Osteoblast (primary cell): ENCODE results near the gene PEX12. TPM values are rescaled to one million over a fixed set of nuclear protein-coding genes. Genes with fewer than 3 reads are reported as not detected.
"Not testable (repeated sequence)": the region's sequence is repeated elsewhere in the genome, so short reads cannot be mapped to it uniquely, and the experiment has no call there.

Experiments used
- DNase-seq: peaks from one replicate; pipeline ENCODE4 v3.0.0; 2011; ENCODE audit warnings: low spot score, mixed read lengths; ENCODE audit not compliant: insufficient read length; ENCODE audit errors: missing footprints
- H2AFZ ChIP-seq: 2 replicates; pipeline ENCODE4 v1.6.0; 2011; ENCODE audit warnings: mild to moderate bottlenecking, low read length
- H3K27ac ChIP-seq: 2 replicates; pipeline ENCODE4 v1.5.1; 2011; ENCODE audit warnings: mild to moderate bottlenecking, low read depth, low read length, moderate library complexity
- H3K27me3 ChIP-seq: 2 replicates; pipeline ENCODE4 v1.6.0; 2012; ENCODE audit warnings: mild to moderate bottlenecking, control low read depth, inconsistent platforms, low read length, moderate library complexity; ENCODE audit not compliant: insufficient read depth
- H3K36me3 ChIP-seq: 2 replicates; pipeline ENCODE4 v1.5.1; 2011; ENCODE audit warnings: mild to moderate bottlenecking, low read length, control low read depth, moderate library complexity; ENCODE audit not compliant: insufficient read depth
- H3K4me1 ChIP-seq: 2 replicates; pipeline ENCODE4 v1.5.1; 2011; ENCODE audit warnings: mild to moderate bottlenecking, low read length, control low read depth, moderate library complexity; ENCODE audit not compliant: insufficient read depth
- H3K4me2 ChIP-seq: 2 replicates; pipeline ENCODE4 v1.6.0; 2011; ENCODE audit warnings: mild to moderate bottlenecking, low read length; ENCODE audit not compliant: insufficient read depth
- H3K4me3 ChIP-seq: fragments of 200-600 bp; sonication (generic); 3 replicates; pipeline ENCODE4 v1.5.1; 2012; ENCODE audit warnings: mild to moderate bottlenecking, low read length, inconsistent platforms; ENCODE audit not compliant: insufficient read depth
- H3K79me2 ChIP-seq: 2 replicates; pipeline ENCODE4 v1.6.0; 2012; ENCODE audit warnings: mild to moderate bottlenecking, low read length, control low read depth, inconsistent platforms; ENCODE audit not compliant: insufficient read depth
- H3K9me3 ChIP-seq: 2 replicates; pipeline ENCODE4 v1.5.1; 2011; ENCODE audit warnings: low read depth, low read length, control low read depth
- H4K20me1 ChIP-seq: 2 replicates; pipeline ENCODE4 v1.6.0; 2012; ENCODE audit warnings: mild to moderate bottlenecking, low read length, control low read depth; ENCODE audit not compliant: insufficient read depth
- total RNA-seq: library from RNA; depleted of rRNA; stranded (reverse); fragments of >200 nt; gene quantifications from 2 replicates; pipeline ENCODE4 v1.2.3, GENCODE V29; 2012
- TF ChIP-seq, protein P1 (sequence below): IDR thresholded peaks from 2 replicates; pipeline ENCODE4 v1.5.1; 2011; ENCODE audit warnings: mild to moderate bottlenecking, low read depth, low read length, moderate library complexity; ENCODE audit errors: extremely low read depth

The PEX12 gene
- total RNA-seq, 1 donor = 8.0 TPM

GRCh38 chr17:35617505-35617904 lies 39.1 kb upstream of the PEX12 start:
- Histone ChIP-seq H2AFZ (no peak overlapping the region), H3K36me3 (peaks cover 17% of the 10 kb centered on the region), H3K4me1 (no peaks in the 10 kb centered on the region), H3K27me3 (no peaks in the 10 kb centered on the region), H3K4me3 (no peak overlapping the region), H3K79me2 (peaks cover 26% of the 10 kb centered on the region), H3K27ac (no peak overlapping the region), H3K4me2 (no peak overlapping the region), H3K9me3 (no peaks in the 10 kb centered on the region), H4K20me1 (peaks cover 2% of the 10 kb centered on the region)
- TF ChIP-seq, protein P1, sequence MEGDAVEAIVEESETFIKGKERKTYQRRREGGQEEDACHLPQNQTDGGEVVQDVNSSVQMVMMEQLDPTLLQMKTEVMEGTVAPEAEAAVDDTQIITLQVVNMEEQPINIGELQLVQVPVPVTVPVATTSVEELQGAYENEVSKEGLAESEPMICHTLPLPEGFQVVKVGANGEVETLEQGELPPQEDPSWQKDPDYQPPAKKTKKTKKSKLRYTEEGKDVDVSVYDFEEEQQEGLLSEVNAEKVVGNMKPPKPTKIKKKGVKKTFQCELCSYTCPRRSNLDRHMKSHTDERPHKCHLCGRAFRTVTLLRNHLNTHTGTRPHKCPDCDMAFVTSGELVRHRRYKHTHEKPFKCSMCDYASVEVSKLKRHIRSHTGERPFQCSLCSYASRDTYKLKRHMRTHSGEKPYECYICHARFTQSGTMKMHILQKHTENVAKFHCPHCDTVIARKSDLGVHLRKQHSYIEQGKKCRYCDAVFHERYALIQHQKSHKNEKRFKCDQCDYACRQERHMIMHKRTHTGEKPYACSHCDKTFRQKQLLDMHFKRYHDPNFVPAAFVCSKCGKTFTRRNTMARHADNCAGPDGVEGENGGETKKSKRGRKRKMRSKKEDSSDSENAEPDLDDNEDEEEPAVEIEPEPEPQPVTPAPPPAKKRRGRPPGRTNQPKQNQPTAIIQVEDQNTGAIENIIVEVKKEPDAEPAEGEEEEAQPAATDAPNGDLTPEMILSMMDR = no peak
- no peak for DNase-seq

DNA sequence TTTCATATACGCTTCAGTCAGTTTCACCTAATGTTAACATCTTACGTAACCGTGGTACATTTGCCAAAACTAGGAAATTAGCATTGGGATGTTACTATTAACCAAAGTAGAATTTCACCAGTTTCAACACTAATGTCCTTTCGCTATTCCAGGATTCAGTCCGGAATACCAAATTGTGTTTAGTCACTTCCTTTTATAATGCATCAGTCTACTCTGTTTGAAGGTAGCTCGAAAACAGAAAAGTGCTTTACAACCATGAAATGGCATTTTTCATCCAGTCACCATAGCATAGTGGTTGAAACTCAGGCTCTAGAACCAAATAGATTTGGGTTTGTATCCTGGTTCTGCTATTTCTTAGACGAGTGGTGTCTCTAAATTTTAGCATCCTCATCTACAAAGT lies 38.2 kb upstream of the PEX12 start:
- Histone ChIP-seq H3K4me1 (no peaks in the 10 kb centered on the region), H3K9me3 (no peaks in the 10 kb centered on the region), H3K4me2 (no peak overlapping the region), H4K20me1 (peaks cover 7% of the 10 kb centered on the region), H3K27me3 (no peaks in the 10 kb centered on the region), H3K79me2 (peaks cover 25% of the 10 kb centered on the region), H3K36me3 (peaks cover 20% of the 10 kb centered on the region), H3K27ac (no peak overlapping the region), H3K4me3 (no peak overlapping the region), H2AFZ (no peak overlapping the region)
- DNase-seq = no peak
- TF ChIP-seq, protein P1 = no peak

- DNase-seq = no peak
- Histone ChIP-seq H3K4me1 (no peaks in the 10 kb centered on the region), H4K20me1 (peaks cover 7% of the 10 kb centered on the region), H3K79me2 (peaks cover 20% of the 10 kb centered on the region), H3K4me2 (no peak overlapping the region), H3K4me3 (no peak overlapping the region), H3K27me3 (no peaks in the 10 kb centered on the region), H3K9me3 (no peaks in the 10 kb centered on the region), H2AFZ (no peak overlapping the region), H3K36me3 (peaks cover 21% of the 10 kb centered on the region), H3K27ac (no peak overlapping the region)
- TF ChIP-seq, protein P1 = no peak
Measured at GRCh38 chr17:35614810-35615209, 36.4 kb upstream of the PEX12 start.

- no peak overlapping the region for H3K4me3 ChIP-seq
- DNase-seq = no peak
- peaks cover 16% of the 10 kb centered on the region for H3K79me2 ChIP-seq
- H3K9me3 ChIP-seq = no peaks in the 10 kb centered on the region
- peaks cover 7% of the 10 kb centered on the region for H4K20me1 ChIP-seq
- H3K4me2 ChIP-seq = no peak overlapping the region
- no peak overlapping the region for H2AFZ ChIP-seq
- TF ChIP-seq, protein P1 = peak; percentile 74
- no peak overlapping the region for H3K27ac ChIP-seq
- no peaks in the 10 kb centered on the region for H3K27me3 ChIP-seq
- no peaks in the 10 kb centered on the region for H3K4me1 ChIP-seq
- peaks cover 33% of the 10 kb centered on the region for H3K36me3 ChIP-seq
Measured at GRCh38 chr17:35612924-35613521, 34.7 kb upstream of the PEX12 start.

- H3K4me1 ChIP-seq, H3K27me3 ChIP-seq, H3K27ac ChIP-seq, H4K20me1 ChIP-seq, H3K4me3 ChIP-seq, H2AFZ ChIP-seq, DNase-seq, H3K9me3 ChIP-seq, H3K4me2 ChIP-seq: not testable (repeated sequence)
- peaks cover 51% of the 10 kb centered on the region for H3K36me3 ChIP-seq
- H3K79me2 ChIP-seq = peaks cover 10% of the 10 kb centered on the region
Measured at GRCh38 chr17:35610746-35611145, 32.4 kb upstream of the PEX12 start.
